ENCODE measurements around the gene PPP1R27.

- no peak for TF ChIP-seq SMARCE1 (IDR thresholded peaks at IDR 0.05)
- no peak for TF ChIP-seq ZFP1 (CRISPR knock-in tag; IDR thresholded peaks at IDR 0.05)
- TF ChIP-seq CTBP1 (IDR thresholded peaks at IDR 0.05; ENCODE audit: borderline replicate concordance), result no peak
- no peak for TF ChIP-seq ZNF740 (CRISPR knock-in tag; IDR thresholded peaks at IDR 0.05)
- no peak for TF ChIP-seq ZNF740 (tag; IDR thresholded peaks at IDR 0.05)
- no peak for TF ChIP-seq SLC30A9 (CRISPR knock-in tag; IDR thresholded peaks at IDR 0.05)
- TF ChIP-seq, protein P1, sequence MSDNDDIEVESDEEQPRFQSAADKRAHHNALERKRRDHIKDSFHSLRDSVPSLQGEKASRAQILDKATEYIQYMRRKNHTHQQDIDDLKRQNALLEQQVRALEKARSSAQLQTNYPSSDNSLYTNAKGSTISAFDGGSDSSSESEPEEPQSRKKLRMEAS (CRISPR knock-in tag; IDR thresholded peaks at IDR 0.05), result no peak
- TF ChIP-seq CTCF (IDR thresholded peaks at IDR 0.05 in 2 of 3, conservative IDR thresholded peaks at IDR 0.05 in 1 of 3; ENCODE audit: insufficient read depth in 2 of 3, low read depth in 1 of 3, low read length in 3 of 3), result no peak
- no peak for TF ChIP-seq ZBTB17 (CRISPR knock-in tag; IDR thresholded peaks at IDR 0.05)
- TF ChIP-seq, protein P2, sequence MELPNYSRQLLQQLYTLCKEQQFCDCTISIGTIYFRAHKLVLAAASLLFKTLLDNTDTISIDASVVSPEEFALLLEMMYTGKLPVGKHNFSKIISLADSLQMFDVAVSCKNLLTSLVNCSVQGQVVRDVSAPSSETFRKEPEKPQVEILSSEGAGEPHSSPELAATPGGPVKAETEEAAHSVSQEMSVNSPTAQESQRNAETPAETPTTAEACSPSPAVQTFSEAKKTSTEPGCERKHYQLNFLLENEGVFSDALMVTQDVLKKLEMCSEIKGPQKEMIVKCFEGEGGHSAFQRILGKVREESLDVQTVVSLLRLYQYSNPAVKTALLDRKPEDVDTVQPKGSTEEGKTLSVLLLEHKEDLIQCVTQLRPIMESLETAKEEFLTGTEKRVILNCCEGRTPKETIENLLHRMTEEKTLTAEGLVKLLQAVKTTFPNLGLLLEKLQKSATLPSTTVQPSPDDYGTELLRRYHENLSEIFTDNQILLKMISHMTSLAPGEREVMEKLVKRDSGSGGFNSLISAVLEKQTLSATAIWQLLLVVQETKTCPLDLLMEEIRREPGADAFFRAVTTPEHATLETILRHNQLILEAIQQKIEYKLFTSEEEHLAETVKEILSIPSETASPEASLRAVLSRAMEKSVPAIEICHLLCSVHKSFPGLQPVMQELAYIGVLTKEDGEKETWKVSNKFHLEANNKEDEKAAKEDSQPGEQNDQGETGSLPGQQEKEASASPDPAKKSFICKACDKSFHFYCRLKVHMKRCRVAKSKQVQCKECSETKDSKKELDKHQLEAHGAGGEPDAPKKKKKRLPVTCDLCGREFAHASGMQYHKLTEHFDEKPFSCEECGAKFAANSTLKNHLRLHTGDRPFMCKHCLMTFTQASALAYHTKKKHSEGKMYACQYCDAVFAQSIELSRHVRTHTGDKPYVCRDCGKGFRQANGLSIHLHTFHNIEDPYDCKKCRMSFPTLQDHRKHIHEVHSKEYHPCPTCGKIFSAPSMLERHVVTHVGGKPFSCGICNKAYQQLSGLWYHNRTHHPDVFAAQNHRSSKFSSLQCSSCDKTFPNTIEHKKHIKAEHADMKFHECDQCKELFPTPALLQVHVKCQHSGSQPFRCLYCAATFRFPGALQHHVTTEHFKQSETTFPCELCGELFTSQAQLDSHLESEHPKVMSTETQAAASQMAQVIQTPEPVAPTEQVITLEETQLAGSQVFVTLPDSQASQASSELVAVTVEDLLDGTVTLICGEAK (IDR thresholded peaks at IDR 0.05), result no peak
- TF ChIP-seq, protein P2 (CRISPR knock-in tag; IDR thresholded peaks at IDR 0.05), result no peak
- TF ChIP-seq, protein P3, sequence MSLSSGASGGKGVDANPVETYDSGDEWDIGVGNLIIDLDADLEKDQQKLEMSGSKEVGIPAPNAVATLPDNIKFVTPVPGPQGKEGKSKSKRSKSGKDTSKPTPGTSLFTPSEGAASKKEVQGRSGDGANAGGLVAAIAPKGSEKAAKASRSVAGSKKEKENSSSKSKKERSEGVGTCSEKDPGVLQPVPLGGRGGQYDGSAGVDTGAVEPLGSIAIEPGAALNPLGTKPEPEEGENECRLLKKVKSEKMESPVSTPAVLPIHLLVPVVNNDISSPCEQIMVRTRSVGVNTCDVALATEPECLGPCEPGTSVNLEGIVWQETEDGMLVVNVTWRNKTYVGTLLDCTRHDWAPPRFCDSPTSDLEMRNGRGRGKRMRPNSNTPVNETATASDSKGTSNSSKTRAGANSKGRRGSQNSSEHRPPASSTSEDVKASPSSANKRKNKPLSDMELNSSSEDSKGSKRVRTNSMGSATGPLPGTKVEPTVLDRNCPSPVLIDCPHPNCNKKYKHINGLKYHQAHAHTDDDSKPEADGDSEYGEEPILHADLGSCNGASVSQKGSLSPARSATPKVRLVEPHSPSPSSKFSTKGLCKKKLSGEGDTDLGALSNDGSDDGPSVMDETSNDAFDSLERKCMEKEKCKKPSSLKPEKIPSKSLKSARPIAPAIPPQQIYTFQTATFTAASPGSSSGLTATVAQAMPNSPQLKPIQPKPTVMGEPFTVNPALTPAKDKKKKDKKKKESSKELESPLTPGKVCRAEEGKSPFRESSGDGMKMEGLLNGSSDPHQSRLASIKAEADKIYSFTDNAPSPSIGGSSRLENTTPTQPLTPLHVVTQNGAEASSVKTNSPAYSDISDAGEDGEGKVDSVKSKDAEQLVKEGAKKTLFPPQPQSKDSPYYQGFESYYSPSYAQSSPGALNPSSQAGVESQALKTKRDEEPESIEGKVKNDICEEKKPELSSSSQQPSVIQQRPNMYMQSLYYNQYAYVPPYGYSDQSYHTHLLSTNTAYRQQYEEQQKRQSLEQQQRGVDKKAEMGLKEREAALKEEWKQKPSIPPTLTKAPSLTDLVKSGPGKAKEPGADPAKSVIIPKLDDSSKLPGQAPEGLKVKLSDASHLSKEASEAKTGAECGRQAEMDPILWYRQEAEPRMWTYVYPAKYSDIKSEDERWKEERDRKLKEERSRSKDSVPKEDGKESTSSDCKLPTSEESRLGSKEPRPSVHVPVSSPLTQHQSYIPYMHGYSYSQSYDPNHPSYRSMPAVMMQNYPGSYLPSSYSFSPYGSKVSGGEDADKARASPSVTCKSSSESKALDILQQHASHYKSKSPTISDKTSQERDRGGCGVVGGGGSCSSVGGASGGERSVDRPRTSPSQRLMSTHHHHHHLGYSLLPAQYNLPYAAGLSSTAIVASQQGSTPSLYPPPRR (CRISPR knock-in tag; IDR thresholded peaks at IDR 0.05; ENCODE audit: borderline replicate concordance), result no peak
- TF ChIP-seq KAT8 (IDR thresholded peaks at IDR 0.05; ENCODE audit: low read depth), result no peak
- no peak for TF ChIP-seq FOSL1 (tag; conservative IDR thresholded peaks at IDR 0.05)
- TF ChIP-seq NR2C1 (IDR thresholded peaks at IDR 0.05), result no peak
- TF ChIP-seq NR2C1 (tag; IDR thresholded peaks at IDR 0.05), result no peak
- no peak for TF ChIP-seq BDP1 (IDR thresholded peaks at IDR 0.05; ENCODE audit: insufficient read depth, insufficient read length)
Observed at GRCh38 chr17:81794509-81794908, 40.3 kb downstream of the PPP1R27 start.
